GM21723 (cell line): ENCODE data around the gene ITGAD.
"Not testable (repeated sequence)": the region's sequence is repeated elsewhere in the genome, so short reads cannot be mapped to it uniquely, and the experiment has no call there.

Experiments
- ATAC-seq: cut with Tn5 transposase; IDR thresholded peaks from one replicate; pipeline ENCODE4 v1.9.1; 2021; ENCODE audit warnings: mild to moderate bottlenecking, moderate library complexity; ENCODE audit not compliant: unreplicated experiment

Gene ITGAD

DNA sequence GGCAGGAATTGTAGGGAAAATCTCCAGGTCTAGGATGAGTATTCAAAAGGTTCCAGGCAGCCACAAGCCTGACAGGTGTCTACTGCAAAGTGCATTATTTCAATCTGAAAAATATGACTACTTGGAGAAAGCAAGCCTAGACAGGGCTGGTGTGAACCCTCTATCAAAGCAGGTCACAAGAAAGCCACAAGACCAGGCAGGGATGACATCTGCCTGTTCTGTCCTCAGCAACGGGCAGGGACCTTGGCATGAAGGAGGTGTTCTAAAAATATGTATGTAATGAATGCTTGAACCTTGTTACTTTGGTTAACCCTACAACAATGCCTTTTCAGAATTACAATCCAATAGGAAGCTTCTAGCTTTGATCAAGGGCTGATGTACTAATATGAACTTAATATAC, 36.2 kb downstream of the ITGAD start:
- no peak for ATAC-seq

- ATAC-seq = no peak
Observed at GRCh38 chr16:31429796-31430195, 36.7 kb downstream of the ITGAD start.

DNA sequence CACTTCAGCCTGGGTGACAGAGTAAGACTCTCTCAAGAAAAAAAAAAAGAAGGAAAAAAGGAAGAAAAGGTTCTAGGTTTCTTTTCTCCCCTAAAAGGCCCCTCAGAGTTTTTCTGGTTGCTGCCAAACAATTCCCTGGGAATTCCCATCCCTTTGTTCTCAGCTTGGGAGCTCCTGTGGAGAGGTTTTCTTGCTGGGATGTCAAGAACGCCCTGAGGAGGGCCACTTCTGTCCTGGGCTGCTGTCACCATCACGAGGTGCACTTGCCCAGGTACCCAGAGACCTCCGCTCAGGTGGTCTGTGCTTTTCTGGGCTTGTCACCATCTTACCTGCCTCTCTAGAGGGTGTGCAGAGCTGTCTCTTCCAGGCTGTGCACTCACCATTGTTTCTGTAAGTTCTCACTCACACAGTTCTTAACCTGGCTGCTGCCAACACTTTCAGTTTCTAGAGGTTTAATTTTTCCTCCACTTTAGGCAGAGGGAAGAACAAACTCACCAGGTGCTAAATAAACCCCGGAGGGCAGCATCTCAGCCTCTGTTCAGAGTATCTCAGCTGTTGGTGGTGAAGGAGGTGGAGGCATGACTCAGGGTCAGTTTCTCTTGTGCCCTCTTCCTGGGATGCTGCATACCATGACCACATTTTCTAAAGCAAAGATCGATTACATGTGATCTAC, 37.4 kb downstream of the ITGAD start:
- no peak for ATAC-seq

DNA sequence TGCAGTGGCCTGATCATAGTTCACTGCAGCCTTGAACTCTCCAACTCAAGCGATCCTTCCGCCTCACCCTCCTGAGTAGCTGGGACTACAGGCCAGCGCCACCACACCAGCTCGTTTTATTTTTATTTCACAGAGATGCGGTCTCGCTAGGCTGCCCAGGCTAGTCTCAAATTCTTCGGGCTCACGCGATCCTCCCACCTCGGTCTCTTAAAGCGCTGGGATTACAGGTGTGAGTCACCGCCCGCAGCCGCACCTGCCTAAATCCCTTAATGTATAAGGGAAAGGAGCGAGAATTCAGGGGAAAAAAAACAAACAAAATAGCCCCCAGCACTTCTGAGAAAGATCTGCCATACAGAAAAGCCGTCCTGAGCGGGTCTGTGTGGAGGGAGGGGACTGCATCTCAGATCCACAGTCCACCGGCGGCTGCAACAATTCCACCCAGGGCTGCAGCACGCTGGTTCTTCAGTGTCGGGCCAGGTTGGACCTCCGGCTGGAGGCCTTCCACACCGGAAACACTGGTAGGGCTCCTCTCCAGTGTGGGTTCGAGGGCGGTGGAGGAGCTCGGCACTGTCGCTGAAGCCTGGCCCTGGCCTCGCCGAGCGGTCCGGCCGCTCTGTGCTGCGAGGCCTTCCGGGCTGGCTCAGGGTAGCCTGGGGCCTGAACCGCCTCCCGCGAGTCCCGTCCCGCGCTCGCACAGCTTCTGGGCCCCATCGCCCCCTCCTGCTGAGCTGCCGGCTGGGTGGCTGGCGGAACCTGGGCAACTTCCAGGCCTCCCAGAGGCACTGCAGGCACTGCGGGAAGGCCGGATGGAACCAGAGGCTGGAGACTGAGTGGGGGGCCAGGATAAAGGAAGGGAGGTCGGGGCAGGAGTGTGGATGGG, 42.4 kb downstream of the ITGAD start:
- no peak for ATAC-seq

DNA sequence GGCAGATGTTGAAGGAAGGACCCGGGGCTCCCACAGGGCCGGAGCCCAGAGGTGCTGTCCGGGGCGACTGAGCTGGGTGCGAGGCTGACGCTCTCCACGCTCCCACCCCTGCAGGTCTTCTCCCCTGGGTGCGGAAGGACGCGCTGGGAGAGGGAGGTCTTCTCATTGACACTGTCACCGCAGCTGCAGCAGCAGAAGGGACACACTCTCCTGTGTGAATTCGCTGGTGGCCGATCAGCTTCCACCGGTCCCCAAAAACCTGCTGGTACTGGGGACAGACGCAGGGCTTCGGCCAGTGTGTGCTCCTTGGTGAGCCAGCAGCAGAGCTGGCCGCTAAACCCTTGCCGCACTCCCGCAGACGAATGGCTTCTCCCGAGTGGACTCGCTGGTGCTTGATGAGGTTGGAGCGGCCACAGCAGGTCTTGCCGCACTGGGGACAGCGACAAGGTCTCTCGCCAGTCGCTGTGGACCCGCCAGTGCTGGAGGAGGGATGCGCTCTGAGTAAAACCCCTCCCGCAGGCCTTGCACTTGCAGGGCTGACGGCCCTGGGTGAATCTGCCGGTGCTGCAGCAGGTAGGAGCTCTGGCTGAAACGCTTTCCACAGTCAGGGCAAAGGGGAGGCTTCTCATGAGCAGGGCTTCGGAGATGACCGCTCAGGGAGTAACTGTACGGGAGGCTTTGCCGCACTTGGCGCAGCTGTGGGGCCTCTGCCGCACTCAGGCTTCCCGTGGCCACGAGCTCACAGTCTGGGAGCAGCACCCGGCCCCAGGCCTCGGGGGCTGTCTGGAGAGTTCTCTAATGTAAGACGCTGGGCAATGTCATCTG, 43.3 kb downstream of the ITGAD start:
- ATAC-seq = no peak

- ATAC-seq = no peak
Observed at GRCh38 chr16:31438414-31438813, 45.3 kb downstream of the ITGAD start.

GRCh38 chr16:31439023-31439422, 45.9 kb downstream of the ITGAD start:
- ATAC-seq = not testable (repeated sequence)

GRCh38 chr16:31439519-31439918, 46.4 kb downstream of the ITGAD start:
- ATAC-seq = no peak

GRCh38 chr16:31440516-31441184, 47.5 kb downstream of the ITGAD start:
- no peak for ATAC-seq

- ATAC-seq = no peak
Observed at GRCh38 chr16:31441956-31442355, 48.8 kb downstream of the ITGAD start.

- not testable (repeated sequence) for ATAC-seq
Observed at GRCh38 chr16:31445931-31446330, 52.8 kb downstream of the ITGAD start.

DNA sequence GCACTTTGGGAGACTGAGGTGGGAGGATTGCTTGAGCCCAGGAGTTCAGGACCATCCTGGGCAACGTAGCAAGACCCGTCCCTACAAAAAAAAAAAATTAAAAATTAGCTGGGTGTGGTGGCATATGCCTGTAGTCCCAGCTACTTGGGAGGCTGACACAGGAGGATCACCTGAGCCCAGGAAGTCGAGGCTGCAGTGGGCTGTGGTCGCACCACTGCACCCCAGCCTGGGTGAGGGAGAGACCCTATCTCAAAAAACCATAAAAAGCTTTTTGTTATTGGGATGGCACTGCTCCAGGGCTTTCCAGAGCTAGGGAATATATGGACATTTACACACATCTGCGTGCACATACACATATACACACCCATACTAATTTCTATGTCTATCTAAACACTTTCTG, 58.1 kb downstream of the ITGAD start:
- no peak for ATAC-seq

DNA sequence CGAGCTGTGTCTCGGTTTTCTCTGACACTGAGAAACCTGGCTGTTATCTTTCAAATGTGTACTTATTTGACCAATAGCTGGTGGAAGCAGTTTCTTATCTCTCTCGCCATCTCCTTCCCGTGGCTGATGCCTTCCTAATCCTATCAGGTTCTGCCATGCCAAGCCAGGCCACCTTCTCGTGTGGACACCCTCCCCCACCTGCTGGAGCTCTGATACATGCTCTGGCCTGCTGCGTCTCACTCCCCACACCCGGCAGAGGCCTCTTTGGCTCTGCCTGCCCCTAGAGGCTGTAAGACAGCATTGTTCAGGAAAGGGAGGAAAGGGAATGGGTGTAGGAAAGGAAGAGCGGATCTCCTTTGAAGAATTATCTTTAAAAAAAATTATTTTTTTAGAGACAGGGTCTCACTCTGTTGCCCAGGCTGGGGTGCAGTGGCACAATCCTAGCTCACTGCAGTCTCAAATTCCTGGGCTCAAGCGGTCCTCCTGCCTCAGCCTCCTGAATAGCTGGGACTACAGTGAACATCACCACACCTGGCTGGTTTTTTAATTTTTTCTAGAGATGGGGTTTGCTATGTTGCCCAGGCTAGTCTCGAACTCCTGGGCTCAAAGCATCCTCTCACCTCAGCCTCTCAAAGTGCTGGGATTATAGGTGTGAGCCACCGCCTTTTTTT, 58.7 kb downstream of the ITGAD start:
- ATAC-seq = no peak

DNA sequence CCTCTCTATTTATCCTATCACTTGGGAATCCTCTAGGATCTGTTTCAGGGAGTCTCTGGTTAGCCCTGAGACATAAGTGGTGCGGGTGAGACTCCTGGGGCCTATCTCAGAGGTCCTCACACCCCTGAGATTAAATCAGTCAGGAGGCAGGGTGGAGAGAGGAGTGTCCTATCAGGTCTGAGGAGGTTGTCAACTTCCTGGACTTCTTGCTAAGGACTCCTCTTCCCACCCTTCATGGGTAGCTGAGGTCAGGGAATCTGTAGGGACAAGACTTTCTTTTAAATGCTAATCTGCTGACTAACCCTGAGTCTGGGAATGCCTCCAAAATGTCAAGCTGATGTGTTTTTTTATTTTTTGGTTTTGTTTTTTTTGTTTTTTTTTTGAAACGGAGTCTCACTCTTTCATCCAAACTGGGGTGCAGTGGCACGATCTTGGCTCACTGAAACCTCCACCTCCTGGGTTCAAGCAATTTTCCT, 59.5 kb downstream of the ITGAD start:
- no peak for ATAC-seq

DNA sequence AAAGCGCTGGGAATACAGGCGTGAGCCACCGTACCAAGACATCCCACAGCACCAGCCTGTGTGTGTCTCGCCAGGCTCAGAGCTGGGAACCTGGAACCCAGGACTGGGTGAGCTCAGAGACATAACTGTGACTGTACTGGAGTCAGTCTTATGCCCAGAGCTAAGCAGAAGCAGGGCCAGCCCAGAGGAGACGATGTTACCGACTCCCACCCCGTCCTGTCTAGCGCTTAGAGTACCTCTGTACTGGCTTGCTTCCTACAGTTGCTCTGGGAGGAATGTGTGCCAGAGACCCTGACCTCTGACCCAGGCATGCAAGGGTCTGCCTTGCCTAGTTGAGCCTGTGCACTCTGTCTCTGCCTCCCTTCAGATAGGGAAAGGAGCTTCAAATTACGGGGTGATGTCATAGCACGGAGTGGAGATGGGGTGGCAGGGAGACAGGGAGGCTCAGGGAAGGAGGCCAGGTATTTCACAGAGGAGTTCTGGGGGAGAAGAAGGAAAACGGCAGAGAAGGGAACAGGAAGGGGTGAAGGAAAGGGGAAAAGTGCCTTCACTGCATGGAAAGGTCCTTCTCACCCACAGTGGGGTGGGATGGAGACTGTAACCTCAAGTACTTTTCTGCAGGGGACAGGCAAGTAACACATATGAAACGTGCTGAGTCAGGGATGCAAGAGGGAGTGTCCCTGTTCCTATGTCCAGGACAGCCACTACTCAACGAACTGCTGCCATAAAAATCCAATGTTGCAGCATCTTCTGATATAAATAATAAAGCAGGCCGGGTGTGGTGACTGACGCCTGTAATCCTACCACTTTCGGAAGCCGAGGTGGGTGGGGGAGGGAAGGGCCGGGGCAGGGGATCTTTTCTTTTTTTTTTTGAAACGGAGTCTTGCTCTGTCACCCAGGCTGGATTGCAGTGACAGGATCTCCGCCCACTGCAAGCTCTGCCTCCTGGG, 60.4 kb downstream of the ITGAD start:
- ATAC-seq = no peak

- no peak for ATAC-seq
Observed at GRCh38 chr16:31455601-31456314, 62.6 kb downstream of the ITGAD start.

- no peak for ATAC-seq
Observed at GRCh38 chr16:31456988-31457360, 63.8 kb downstream of the ITGAD start.

GRCh38 chr16:31458073-31458843, 65.1 kb downstream of the ITGAD start:
- ATAC-seq = no peak
